Activated CD8-positive, alpha-beta T cell treated with anti-CD3 and anti-CD28 coated beads for 36 hours (primary cell): ENCODE data around the gene KCNH2. TPM values are rescaled to one million over a fixed set of nuclear protein-coding genes. Genes with fewer than 3 reads are reported as not detected.

Experiments used
- ATAC-seq: fragments of 200-7000 bp; cut with Tn5 transposase; one replicate; pipeline ENCODE4 v1.10.0; 2021; ENCODE audit warnings: mild to moderate bottlenecking, moderate library complexity
- CTCF ChIA-PET: fragments of 350-600 bp; sonication (Branson Sonifier 250); formaldehyde crosslinking; loops from one replicate; lab custom pipeline; 2021; ENCODE audit warnings: antibody characterized with exemption; lab: Charles Lee
- POLR2A ChIA-PET: fragments of 350-600 bp; sonication (Branson Sonifier 250); formaldehyde crosslinking; loops from one replicate; lab custom pipeline; 2021; ENCODE audit warnings: antibody characterized with exemption; lab: Charles Lee
- DNase-seq: peaks from one replicate; pipeline ENCODE4 v3.0.0-alpha.2; 2020
- H3K27ac Mint-ChIP-seq: one replicate; pipeline ENCODE4 v1.8.0; 2021; ENCODE audit warnings: mild to moderate bottlenecking, mixed read lengths
- H3K27me3 Mint-ChIP-seq: one replicate; pipeline ENCODE4 v1.8.0; 2021; ENCODE audit warnings: mixed read lengths
- H3K36me3 Mint-ChIP-seq: one replicate; pipeline ENCODE4 v1.8.0; 2021; ENCODE audit warnings: low read depth, mixed read lengths
- H3K4me1 Mint-ChIP-seq: one replicate; pipeline ENCODE4 v1.8.0; 2021; ENCODE audit warnings: low read depth, mixed read lengths
- H3K4me3 Mint-ChIP-seq: one replicate; pipeline ENCODE4 v1.8.0; 2021; ENCODE audit warnings: mild to moderate bottlenecking, moderate library complexity, mixed read lengths
- H3K9me3 Mint-ChIP-seq: one replicate; pipeline ENCODE4 v1.8.0; 2021; ENCODE audit warnings: mixed read lengths
- intact Hi-C: fragments of 100-400 bp; cut with micrococcal nuclease; formaldehyde crosslinking; loops from one replicate; pipeline ENCODE4 v1.10.0; 2022
- total RNA-seq, 2 experiments: library from RNA; stranded (reverse); gene quantifications; one replicate each; pipeline ENCODE4 v1.2.3, GENCODE V29; 2021
- TF ChIP-seq, protein P1 (sequence below): fragments of 200-600 bp; IDR thresholded peaks from one replicate; pipeline ENCODE4 v1.8.0; 2022; ENCODE audit warnings: antibody characterized with exemption, mild to moderate bottlenecking

Gene KCNH2
- total RNA-seq, 2 experiments from 2014 or later, result 0.23 to 0.29 TPM

DNA sequence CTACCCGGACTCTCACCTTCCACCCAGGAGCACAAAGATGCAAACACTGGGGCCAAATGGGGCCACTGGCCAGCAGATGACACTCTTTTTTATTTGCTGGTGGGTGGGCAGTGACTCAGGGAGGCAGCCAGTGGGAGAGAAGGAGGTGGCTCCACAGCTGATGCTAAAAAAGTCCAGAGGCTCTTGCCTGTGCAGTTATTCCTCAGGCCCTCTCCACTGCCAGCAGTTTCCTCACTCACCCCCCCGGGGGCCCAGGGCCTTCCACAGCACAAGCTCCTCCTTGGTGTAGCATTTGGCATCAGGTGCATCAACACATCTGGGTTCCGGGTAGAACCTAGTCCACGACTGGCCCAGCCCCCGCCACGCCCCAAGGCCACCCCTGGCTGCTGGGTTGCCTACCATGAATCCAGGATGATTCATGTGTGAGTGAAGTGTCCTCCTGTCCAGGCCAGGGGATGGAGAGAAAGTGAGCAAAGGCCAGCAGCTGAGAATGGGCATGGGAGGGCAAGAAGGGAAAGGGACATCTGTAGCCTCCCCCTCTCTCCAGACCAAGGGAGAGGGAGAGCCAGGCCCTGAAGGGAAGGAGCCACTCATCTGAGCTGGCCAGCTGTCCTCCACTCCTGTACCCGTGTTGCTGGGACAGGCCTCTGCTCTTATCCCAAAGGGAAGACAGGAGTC, 1.7 kb upstream of the KCNH2 start:
- ChIA-PET CTCF (interaction anchor here (0.8 to 2.1 kb wide), 10 partner anchors 9 to 264 kb away, joined by 3 to 12 read pairs (median 4); no protein-coding TSS in a partner anchor), POLR2A (interaction anchor here (1.1 kb wide), 2 partner anchors 15 to 32 kb away, joined by 3 to 4 read pairs; no protein-coding TSS in a partner anchor)
- TF ChIP-seq, protein P1, sequence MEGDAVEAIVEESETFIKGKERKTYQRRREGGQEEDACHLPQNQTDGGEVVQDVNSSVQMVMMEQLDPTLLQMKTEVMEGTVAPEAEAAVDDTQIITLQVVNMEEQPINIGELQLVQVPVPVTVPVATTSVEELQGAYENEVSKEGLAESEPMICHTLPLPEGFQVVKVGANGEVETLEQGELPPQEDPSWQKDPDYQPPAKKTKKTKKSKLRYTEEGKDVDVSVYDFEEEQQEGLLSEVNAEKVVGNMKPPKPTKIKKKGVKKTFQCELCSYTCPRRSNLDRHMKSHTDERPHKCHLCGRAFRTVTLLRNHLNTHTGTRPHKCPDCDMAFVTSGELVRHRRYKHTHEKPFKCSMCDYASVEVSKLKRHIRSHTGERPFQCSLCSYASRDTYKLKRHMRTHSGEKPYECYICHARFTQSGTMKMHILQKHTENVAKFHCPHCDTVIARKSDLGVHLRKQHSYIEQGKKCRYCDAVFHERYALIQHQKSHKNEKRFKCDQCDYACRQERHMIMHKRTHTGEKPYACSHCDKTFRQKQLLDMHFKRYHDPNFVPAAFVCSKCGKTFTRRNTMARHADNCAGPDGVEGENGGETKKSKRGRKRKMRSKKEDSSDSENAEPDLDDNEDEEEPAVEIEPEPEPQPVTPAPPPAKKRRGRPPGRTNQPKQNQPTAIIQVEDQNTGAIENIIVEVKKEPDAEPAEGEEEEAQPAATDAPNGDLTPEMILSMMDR, result no peak
- no peak overlapping the region for H3K4me3 Mint-ChIP-seq
- DNase-seq, result no peak
- intact Hi-C loops, result loop anchor here (10.0 kb wide), 1 partner anchor 195 kb away; no protein-coding TSS in a partner anchor
- H3K36me3 Mint-ChIP-seq, result no peaks in the 10 kb centered on the region
- H3K9me3 Mint-ChIP-seq, result no peaks in the 10 kb centered on the region
- peaks cover 60% of the 10 kb centered on the region for H3K27me3 Mint-ChIP-seq
- H3K27ac Mint-ChIP-seq, result no peak overlapping the region
- no peak for ATAC-seq
- peaks cover 22% of the 10 kb centered on the region for H3K4me1 Mint-ChIP-seq

GRCh38 chr7:150977382-150978125, 567 bp downstream of the KCNH2 start:
- CTCF ChIA-PET, result interaction anchor here (1.0 to 5.3 kb wide), 2 partner anchors 8 to 15 kb away, joined by 5 to 24 read pairs; no protein-coding TSS in a partner anchor

GRCh38 chr7:150976529-150977381, 1.4 kb downstream of the KCNH2 start:
- intact Hi-C loops, result no loop called here
- Mint-ChIP-seq H3K27me3 (peaks cover 40% of the 10 kb centered on the region), H3K4me3 (peak overlapping the region; percentile 70), H3K36me3 (no peaks in the 10 kb centered on the region), H3K27ac (no peak overlapping the region), H3K4me1 (peaks cover 31% of the 10 kb centered on the region), H3K9me3 (no peaks in the 10 kb centered on the region)
- TF ChIP-seq, protein P1, result no peak
- ATAC-seq (no peak), DNase-seq (no peak)
- POLR2A ChIA-PET, result interaction anchor here (0.7 to 1.1 kb wide), 3 partner anchors 8 to 37 kb away, joined by 3 read pairs; no protein-coding TSS in a partner anchor
- CTCF ChIA-PET, result interaction anchor here (1.0 to 5.3 kb wide), 6 partner anchors 8 to 79 kb away, joined by 4 to 34 read pairs (median 8); no protein-coding TSS in a partner anchor

More at GRCh38 chr7:150977382-150978125, 567 bp downstream of the KCNH2 start:
- POLR2A ChIA-PET, result no interaction called here
- no peaks in the 10 kb centered on the region for H3K9me3 Mint-ChIP-seq
- intact Hi-C loops, result no loop called here
- DNase-seq (no peak), ATAC-seq (no peak)
- no peaks in the 10 kb centered on the region for H3K36me3 Mint-ChIP-seq
- H3K27ac Mint-ChIP-seq, result no peak overlapping the region
- TF ChIP-seq, protein P1, result no peak
- H3K4me1 Mint-ChIP-seq, result peaks cover 31% of the 10 kb centered on the region
- peaks cover 44% of the 10 kb centered on the region for H3K27me3 Mint-ChIP-seq
- peak overlapping the region; percentile 70 for H3K4me3 Mint-ChIP-seq

- intact Hi-C loops, result no loop called here
- H3K4me1 Mint-ChIP-seq, result peaks cover 31% of the 10 kb centered on the region
- CTCF ChIA-PET, result interaction anchor here (1.0 to 5.3 kb wide), 10 partner anchors 9 to 98 kb away, joined by 3 to 34 read pairs (median 5); no protein-coding TSS in a partner anchor
- TF ChIP-seq, protein P1, result no peak
- H3K27me3 Mint-ChIP-seq, result peaks cover 30% of the 10 kb centered on the region
- H3K9me3 Mint-ChIP-seq, result no peaks in the 10 kb centered on the region
- POLR2A ChIA-PET, result interaction anchor here (0.6 to 1.2 kb wide), 6 partner anchors 9 to 38 kb away, joined by 3 to 5 read pairs (median 3); no protein-coding TSS in a partner anchor
- no peak for DNase-seq
- no peak overlapping the region for H3K27ac Mint-ChIP-seq
- peak overlapping the region; percentile 66 for H3K4me3 Mint-ChIP-seq
- no peak for ATAC-seq
- no peaks in the 10 kb centered on the region for H3K36me3 Mint-ChIP-seq
These were observed 2.4 kb downstream of the KCNH2 start for GRCh38 chr7:150975536-150976319.
